IMR-90 (cell line): Measurements from ENCODE around the gene ZNF791. TPM values are rescaled to one million over a fixed set of nuclear protein-coding genes. Genes with fewer than 3 reads are reported as not detected.

Source experiments
- ATAC-seq: fragments of 200-7000 bp; cut with Tn5 transposase; 2 replicates; pipeline ENCODE4 v1.9.1; 2020; ENCODE audit warnings: low read depth, mild to moderate bottlenecking, moderate library complexity
- BruUV-seq: library from RNA; stranded (reverse); fragments of 400-500 nt; replicated peaks from 2 replicates; lab custom pipeline; 2021; lab: Mats Ljungman, UMichigan
- CTCF ChIA-PET: fragments of 300-600 bp; formaldehyde crosslinking; extraction: SDS; loops from one replicate; lab custom pipeline; 2021; ENCODE audit warnings: antibody characterized with exemption; lab: Yijun Ruan, JAX
- POLR2A ChIA-PET: fragments of 300-600 bp; sonication (Branson Sonifier 250); formaldehyde crosslinking; loops from one replicate; lab custom pipeline; 2022; ENCODE audit warnings: antibody characterized with exemption; ENCODE audit not compliant: unreplicated experiment; lab: Charles Lee
- DNase-seq: peaks from one replicate; pipeline ENCODE4 v3.0.0; 2013
- H2AFZ ChIP-seq: replicated peaks from 2 replicates; pipeline ENCODE3; 2013; ENCODE audit warnings: low read length, mild to moderate bottlenecking; ENCODE audit not compliant: poor library complexity
- H2AK5ac ChIP-seq: 2 replicates; pipeline ENCODE4 v1.6.1; 2013; ENCODE audit warnings: low read depth, low read length, inconsistent platforms
- H2AK9ac ChIP-seq: replicated peaks from 2 replicates; pipeline ENCODE3; 2013; ENCODE audit warnings: mild to moderate bottlenecking, low read depth, low read length, moderate library complexity; ENCODE audit not compliant: poor library complexity
- H2BK120ac ChIP-seq: 2 replicates; pipeline ENCODE4 v1.6.1; 2013; ENCODE audit warnings: low read depth, low read length, inconsistent platforms
- H2BK15ac ChIP-seq: 3 replicates; pipeline ENCODE4 v1.6.1; 2013; ENCODE audit warnings: low read depth, low read length, inconsistent platforms
- H2BK20ac ChIP-seq: 2 replicates; pipeline ENCODE4 v1.6.1; 2013; ENCODE audit warnings: low read depth, mild to moderate bottlenecking, inconsistent platforms, low read length, moderate library complexity
- H2BK5ac ChIP-seq: 2 replicates; pipeline ENCODE4 v1.6.1; 2013; ENCODE audit warnings: mild to moderate bottlenecking, low read depth, low read length, inconsistent platforms; ENCODE audit not compliant: poor library complexity, severe bottlenecking
- H3K14ac ChIP-seq: replicated peaks from 2 replicates; pipeline ENCODE4 v1.6.1; 2013; ENCODE audit warnings: low read depth, low read length, inconsistent platforms
- H3K18ac ChIP-seq: 2 replicates; pipeline ENCODE4 v1.6.1; 2013; ENCODE audit warnings: low read depth, low read length, control low read depth
- H3K23ac ChIP-seq: 2 replicates; pipeline ENCODE4 v1.6.1; 2013; ENCODE audit warnings: low read depth, low read length, inconsistent platforms
- H3K27ac ChIP-seq: 2 replicates; pipeline ENCODE4 v1.5.1; 2013; ENCODE audit warnings: mild to moderate bottlenecking, control low read depth, low read length; ENCODE audit not compliant: insufficient read depth
- H3K27me3 ChIP-seq: 2 replicates; pipeline ENCODE4 v1.6.1; 2013; ENCODE audit warnings: low read length; ENCODE audit not compliant: control insufficient read depth, insufficient read depth
- H3K36me3 ChIP-seq: 2 replicates; pipeline ENCODE4 v1.6.1; 2013; ENCODE audit warnings: low read length, mixed read lengths; ENCODE audit not compliant: control insufficient read depth, insufficient read depth
- H3K4ac ChIP-seq: 2 replicates; pipeline ENCODE4 v1.6.1; 2013; ENCODE audit warnings: low read depth, low read length, inconsistent platforms
- H3K4me1 ChIP-seq: 2 replicates; pipeline ENCODE4 v1.6.1; 2013; ENCODE audit warnings: low read length, mixed read lengths; ENCODE audit not compliant: control insufficient read depth, insufficient read depth
- H3K4me2 ChIP-seq: 2 replicates; pipeline ENCODE4 v1.6.1; 2013; ENCODE audit warnings: low read depth, mild to moderate bottlenecking, control low read depth, low read length, moderate library complexity
- H3K4me3 ChIP-seq: 2 replicates; pipeline ENCODE4 v1.5.1; 2013; ENCODE audit warnings: low read depth, mild to moderate bottlenecking, control low read depth, low read length, moderate library complexity; ENCODE audit not compliant: insufficient read depth
- H3K56ac ChIP-seq: 2 replicates; pipeline ENCODE4 v1.6.1; 2013; ENCODE audit warnings: low read length, inconsistent platforms; ENCODE audit not compliant: insufficient read depth; ENCODE audit errors: extremely low read depth
- H3K79me1 ChIP-seq, 2 experiments: 2 replicates each; pipeline ENCODE4 v1.6.1; 2013; ENCODE audit warnings: low read length in 2 of 2, inconsistent platforms in 1 of 2, low read depth in 1 of 2
- H3K9ac ChIP-seq: 2 replicates; pipeline ENCODE4 v1.6.1; 2013; ENCODE audit warnings: low read depth, low read length, control low read depth
- H3K9me1 ChIP-seq: 2 replicates; pipeline ENCODE4 v1.6.1; 2013; ENCODE audit warnings: low read length, inconsistent platforms; ENCODE audit not compliant: insufficient read depth
- H3K9me3 ChIP-seq: 2 replicates; pipeline ENCODE4 v1.6.1; 2013; ENCODE audit warnings: low read length; ENCODE audit not compliant: control insufficient read depth, insufficient read depth
- H4K20me1 ChIP-seq: 2 replicates; pipeline ENCODE4 v1.6.1; 2013; ENCODE audit warnings: low read length, inconsistent platforms; ENCODE audit not compliant: insufficient read depth
- H4K5ac ChIP-seq: 2 replicates; pipeline ENCODE4 v1.6.1; 2013; ENCODE audit warnings: mild to moderate bottlenecking, low read depth, low read length, control low read depth
- H4K8ac ChIP-seq, 2 experiments: 2 replicates each; pipeline ENCODE4 v1.6.1; 2013; ENCODE audit warnings: low read depth in 2 of 2, low read length in 2 of 2, control low read depth in 1 of 2, inconsistent platforms in 1 of 2
- H4K91ac ChIP-seq: 2 replicates; pipeline ENCODE4 v1.6.1; 2013; ENCODE audit warnings: low read depth, low read length, inconsistent platforms; ENCODE audit not compliant: insufficient read depth
- BHLHE40 ChIP-seq: fragments of 150-350 bp; IDR thresholded peaks from 2 replicates; pipeline ENCODE4 v1.6.1; 2016; ENCODE audit warnings: mild to moderate bottlenecking, low read depth, low read length
- CEBPB ChIP-seq: IDR thresholded peaks from 2 replicates; pipeline ENCODE4 v1.6.1; 2012; ENCODE audit warnings: low read depth, low read length, improper control_type of control experiment
- CHD1 ChIP-seq: IDR thresholded peaks from 2 replicates; pipeline ENCODE4 v1.6.1; 2012; ENCODE audit warnings: low read depth, low read length, improper control_type of control experiment
- CTCF ChIP-seq: conservative IDR thresholded peaks from 2 replicates; pipeline ENCODE4 v1.5.1; 2012; ENCODE audit warnings: mild to moderate bottlenecking, low read depth, low read length, improper control_type of control experiment
- ELK1 ChIP-seq: fragments of 150-350 bp; IDR thresholded peaks from 2 replicates; pipeline ENCODE4 v1.6.1; 2016; ENCODE audit warnings: low read depth, mild to moderate bottlenecking, low read length, moderate library complexity, borderline replicate concordance
- FOS ChIP-seq: fragments of 150-350 bp; IDR thresholded peaks from 2 replicates; pipeline ENCODE4 v1.6.1; 2016; ENCODE audit warnings: low read depth, low read length
- MAFK ChIP-seq: IDR thresholded peaks from 2 replicates; pipeline ENCODE4 v1.6.1; 2012; ENCODE audit warnings: low read depth, low read length, improper control_type of control experiment
- MAZ ChIP-seq: IDR thresholded peaks from 2 replicates; pipeline ENCODE4 v1.6.1; 2012; ENCODE audit warnings: low read depth, mild to moderate bottlenecking, low read length, improper control_type of control experiment, moderate library complexity, borderline replicate concordance
- MXI1 ChIP-seq: IDR thresholded peaks from 2 replicates; pipeline ENCODE4 v1.6.1; 2012; ENCODE audit warnings: low read depth, mild to moderate bottlenecking, low read length, moderate library complexity, borderline replicate concordance
- NFE2L2 ChIP-seq: fragments of 150-350 bp; IDR thresholded peaks from 2 replicates; pipeline ENCODE4 v1.6.1; 2016; ENCODE audit warnings: low read depth, mild to moderate bottlenecking, low read length
- POLR2A ChIP-seq: IDR thresholded peaks from 2 replicates; pipeline ENCODE4 v1.6.1; 2012; ENCODE audit warnings: mild to moderate bottlenecking, low read depth, low read length
- RAD21 ChIP-seq: IDR thresholded peaks from 2 replicates; pipeline ENCODE4 v1.6.1; 2012; ENCODE audit warnings: low read length, improper control_type of control experiment
- RCOR1 ChIP-seq: IDR thresholded peaks from 2 replicates; pipeline ENCODE4 v1.6.1; 2012; ENCODE audit warnings: mild to moderate bottlenecking, low read length, improper control_type of control experiment; ENCODE audit not compliant: insufficient replicate concordance
- RFX5 ChIP-seq: IDR thresholded peaks from 2 replicates; pipeline ENCODE4 v1.8.0; 2012; ENCODE audit warnings: low read depth, mild to moderate bottlenecking, low read length, moderate library complexity
- SMC3 ChIP-seq: fragments of 150-350 bp; IDR thresholded peaks from 2 replicates; pipeline ENCODE4 v1.6.1; 2016; ENCODE audit warnings: low read depth, mild to moderate bottlenecking, antibody characterized with exemption, low read length, moderate library complexity
- USF2 ChIP-seq: fragments of 150-350 bp; IDR thresholded peaks from 2 replicates; pipeline ENCODE4 v1.6.1; 2017; ENCODE audit warnings: mild to moderate bottlenecking, antibody characterized with exemption, low read length, low read depth
- WGBS, 2 experiments: methylation state at CpG; one replicate each; pipeline versions ENCODE4 v1.1.5 to v1.1.7; 2013; ENCODE audit warnings: missing lambda C conversion rate in 2 of 2; ENCODE audit not compliant: insufficient read length in 1 of 2; ENCODE audit errors: extremely low coverage in 2 of 2; 5-methylcytosine and 5-hydroxymethylcytosine counted together
- dilution Hi-C: fragments of 300-500 bp; cut with HindIII; formaldehyde crosslinking; loops from one replicate; pipeline ENCODE4 v1.14.3; 2018; ENCODE audit warnings: low sequenced_read_pairs; ENCODE audit not compliant: unreplicated experiment
- in situ Hi-C: fragments of 300-500 bp; cut with MboI; formaldehyde crosslinking; loops from 3 replicates; pipeline ENCODE4 v1.14.3; 2019; ENCODE audit warnings: low sequenced_read_pairs, inconsistent platforms, mixed read lengths
- intact Hi-C: fragments of 100-400 bp; cut with micrococcal nuclease; formaldehyde crosslinking; loops from 2 replicates; pipeline ENCODE4 v1.10.0; 2022
- polyA plus RNA-seq, 3 experiments: library from polyadenylated mRNA; depleted of rRNA; stranded (reverse); fragments of >200 nt; gene quantifications; 2 replicates each; pipeline ENCODE4 v1.2.3, GENCODE V29; 2012; ENCODE audit warnings: low replicate concordance in 1 of 3
- total RNA-seq: library from RNA; depleted of rRNA; stranded (reverse); fragments of >200 nt; gene quantifications from 2 replicates; pipeline ENCODE4 v1.2.3, GENCODE V29; 2012

Gene ZNF791
- total and polyA plus RNA-seq, 2 of the 4 experiments (the other 2 are of a cell fraction), result 7.1 to 15.8 TPM

- Histone ChIP-seq H3K4me3 (no peak overlapping the region), H3K56ac (no peak overlapping the region), H2AK9ac (no peak overlapping the region), H2AK5ac (no peak overlapping the region), H3K9ac (no peak overlapping the region), H3K14ac (no peak overlapping the region), H4K20me1 (no peaks in the 10 kb centered on the region), H2BK120ac (no peak overlapping the region), H2BK20ac (no peak overlapping the region), H3K9me1 (no peaks in the 10 kb centered on the region), H3K27ac (no peak overlapping the region), H3K4me2 (no peak overlapping the region), H3K4ac (no peak overlapping the region), H2BK15ac (no peak overlapping the region), H2AFZ (no peak overlapping the region), H2BK5ac (no peak overlapping the region), H4K91ac (no peak overlapping the region), H3K27me3 (no peaks in the 10 kb centered on the region), H4K5ac (no peak overlapping the region), H3K4me1 (no peaks in the 10 kb centered on the region), H3K36me3 (peaks cover 35% of the 10 kb centered on the region), H4K8ac (no peak overlapping the region), H3K23ac (no peak overlapping the region), H3K18ac (no peak overlapping the region), H3K9me3 (no peaks in the 10 kb centered on the region), H3K79me1 (no peaks in the 10 kb centered on the region)
- ChIA-PET CTCF (no interaction called here), POLR2A (no interaction called here)
- intact Hi-C loops, result no loop called here
- in situ Hi-C loops, result no loop called here
- no peak for ATAC-seq
- BruUV-seq, result no TSS peak
- dilution Hi-C loops, result no loop called here
- WGBS, 2 experiments, result 100% methylated on average over 2 of the region's 8 CpGs; no CpG with 5 or more reads in 1 of the 2 experiments
- TF ChIP-seq USF2 (no peak), BHLHE40 (no peak), MXI1 (no peak), MAZ (no peak), POLR2A (no peak), CTCF (no peak), RCOR1 (no peak), SMC3 (no peak), RFX5 (no peak), RAD21 (no peak), ELK1 (no peak), FOS (no peak), CHD1 (no peak), NFE2L2 (no peak), MAFK (no peak), CEBPB (no peak)
- DNase-seq, result no peak
Measured at GRCh38 chr19:12655546-12655945, 44.8 kb downstream of the ZNF791 start.
